Activated CD8-positive, alpha-beta memory T cell treated with anti-CD3 and anti-CD28 coated beads for 36 hours (primary cell): ENCODE data around the gene DLST. TPM values are rescaled to one million over a fixed set of nuclear protein-coding genes. Genes with fewer than 3 reads are reported as not detected.

Experiments used
- CTCF ChIA-PET: fragments of 350-600 bp; sonication (Branson Sonifier 250); formaldehyde crosslinking; loops from one replicate; lab custom pipeline; 2021; ENCODE audit warnings: antibody characterized with exemption; lab: Charles Lee
- POLR2A ChIA-PET: fragments of 350-600 bp; sonication (Branson Sonifier 250); formaldehyde crosslinking; loops from one replicate; lab custom pipeline; 2021; ENCODE audit warnings: antibody characterized with exemption; lab: Charles Lee
- total RNA-seq, 2 experiments: library from RNA; stranded (reverse); gene quantifications; one replicate each; pipeline ENCODE4 v1.2.3, GENCODE V29; 2021

Gene DLST
- total RNA-seq, 2 experiments from 2014 or later: 144 to 156 TPM

GRCh38 chr14:74942181-74942580, 60.5 kb downstream of the DLST start:
- ChIA-PET CTCF (interaction anchor here (1.1 to 2.8 kb wide), 4 partner anchors 62 to 147 kb away, joined by 3 to 10 read pairs (median 5); no protein-coding TSS in a partner anchor), POLR2A (interaction anchor here (1.3 kb wide), 1 partner anchor 19 kb away, joined by 3 read pairs; the partner anchor contains the start of gene RPS6KL1)

- ChIA-PET POLR2A (interaction anchor here (1.3 kb wide), 1 partner anchor 19 kb away, joined by 3 read pairs; the partner anchor contains the start of gene RPS6KL1), CTCF (interaction anchor here (1.1 to 2.8 kb wide), 4 partner anchors 61 to 146 kb away, joined by 3 to 10 read pairs (median 5); no protein-coding TSS in a partner anchor)
Observed at GRCh38 chr14:74942608-74943007, 60.9 kb downstream of the DLST start.

GRCh38 chr14:74945261-74945851, 63.6 kb downstream of the DLST start:
- CTCF ChIA-PET: interaction anchor here (0.6 to 5.6 kb wide), 19 partner anchors 10 to 716 kb away, joined by 3 to 40 read pairs (median 4); partner anchors contain the start of genes ACYP1 and PGF
- POLR2A ChIA-PET: no interaction called here

- ChIA-PET POLR2A (no interaction called here), CTCF (interaction anchor here (0.7 to 5.6 kb wide), 14 partner anchors 9 to 174 kb away, joined by 3 to 40 read pairs (median 4); partner anchors contain the start of genes ACYP1 and PGF)
Observed at GRCh38 chr14:74945852-74946658, 64.3 kb downstream of the DLST start.

DNA sequence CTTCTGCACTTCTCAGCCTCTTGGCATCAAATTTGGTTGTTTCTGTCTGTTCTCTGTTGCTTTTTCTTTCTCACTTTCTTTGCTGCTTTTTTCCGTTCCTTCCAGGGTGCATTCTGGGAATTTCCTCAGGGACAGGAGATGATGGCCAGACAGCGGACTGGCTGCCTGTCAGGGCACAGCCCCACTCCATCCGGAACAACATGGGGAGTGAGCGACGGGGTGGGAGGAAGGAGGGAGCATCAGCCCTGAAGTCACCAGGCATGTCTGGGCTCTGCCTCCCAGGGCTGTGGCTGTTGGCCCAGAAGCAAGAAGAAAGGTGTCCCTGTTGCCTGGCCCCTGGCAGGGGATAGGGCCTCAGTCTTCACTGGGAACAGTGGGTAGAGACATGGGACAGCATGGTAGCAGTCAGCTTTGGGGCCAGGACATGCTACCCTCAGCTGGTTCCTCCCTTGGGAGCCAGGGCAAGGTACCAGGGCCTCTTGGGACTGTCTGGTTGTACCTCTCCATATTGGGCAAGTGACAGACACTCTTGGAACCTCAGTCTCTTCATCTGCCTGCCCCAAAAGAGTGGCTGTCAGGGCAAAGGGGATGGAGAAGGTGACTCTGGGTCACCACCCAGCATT, 65.1 kb downstream of the DLST start:
- POLR2A ChIA-PET: no interaction called here
- CTCF ChIA-PET: interaction anchor here (1.0 to 5.6 kb wide), 7 partner anchors 8 to 173 kb away, joined by 3 to 40 read pairs (median 7); partner anchors contain the start of gene PGF

GRCh38 chr14:74947353-74948227, 65.9 kb downstream of the DLST start:
- CTCF ChIA-PET: interaction anchor here (1.9 to 5.6 kb wide), 5 partner anchors 8 to 172 kb away, joined by 4 to 40 read pairs (median 8); partner anchors contain the start of gene PGF

GRCh38 chr14:74948228-74949175, 66.8 kb downstream of the DLST start:
- ChIA-PET POLR2A (no interaction called here), CTCF (interaction anchor here (5.6 kb wide), 1 partner anchor 139 kb away, joined by 40 read pairs; no protein-coding TSS in a partner anchor)

More at GRCh38 chr14:74947353-74948227, 65.9 kb downstream of the DLST start:
- POLR2A ChIA-PET: no interaction called here

GRCh38 chr14:74949191-74949601, 67.5 kb downstream of the DLST start:
- ChIA-PET CTCF (interaction anchor here (5.6 kb wide), 1 partner anchor 138 kb away, joined by 40 read pairs; no protein-coding TSS in a partner anchor), POLR2A (no interaction called here)

- ChIA-PET CTCF (no interaction called here), POLR2A (no interaction called here)
Observed at GRCh38 chr14:74949859-74950573, 68.3 kb downstream of the DLST start.

DNA sequence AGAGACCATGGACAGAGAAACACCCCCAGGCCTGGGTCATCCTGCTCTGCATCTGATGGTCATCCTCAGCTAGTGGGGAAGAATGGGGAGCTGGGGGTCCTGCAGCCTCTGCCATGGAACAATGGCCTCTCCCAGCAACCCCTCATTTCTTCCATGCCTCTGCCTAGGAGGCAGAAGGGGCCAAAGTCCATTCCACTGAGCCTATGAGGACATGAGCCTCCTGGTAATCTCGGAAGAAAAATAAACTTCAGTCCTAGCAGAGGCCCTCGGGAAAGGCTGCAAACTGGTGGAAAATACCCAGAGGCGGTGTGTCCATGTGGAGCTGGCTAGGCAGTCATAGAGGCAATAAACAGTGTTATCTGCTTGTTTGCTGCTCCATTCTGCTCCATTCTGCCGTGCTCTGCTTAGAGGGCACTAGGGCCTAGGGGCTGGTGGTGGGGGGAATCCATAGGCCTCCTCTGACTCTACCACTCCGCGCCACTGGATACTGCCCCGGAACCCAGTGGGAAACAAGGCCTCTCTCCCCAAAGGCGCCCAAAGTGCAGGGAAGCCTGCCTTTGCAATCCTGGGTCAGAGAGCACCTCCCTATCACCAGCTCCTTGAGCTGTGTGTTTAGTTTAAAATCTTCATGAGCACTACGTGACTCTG, 69.2 kb downstream of the DLST start:
- POLR2A ChIA-PET: no interaction called here
- CTCF ChIA-PET: interaction anchor here (0.8 kb wide), 1 partner anchor 28 kb away, joined by 3 read pairs; the partner anchor contains the start of gene RPS6KL1

DNA sequence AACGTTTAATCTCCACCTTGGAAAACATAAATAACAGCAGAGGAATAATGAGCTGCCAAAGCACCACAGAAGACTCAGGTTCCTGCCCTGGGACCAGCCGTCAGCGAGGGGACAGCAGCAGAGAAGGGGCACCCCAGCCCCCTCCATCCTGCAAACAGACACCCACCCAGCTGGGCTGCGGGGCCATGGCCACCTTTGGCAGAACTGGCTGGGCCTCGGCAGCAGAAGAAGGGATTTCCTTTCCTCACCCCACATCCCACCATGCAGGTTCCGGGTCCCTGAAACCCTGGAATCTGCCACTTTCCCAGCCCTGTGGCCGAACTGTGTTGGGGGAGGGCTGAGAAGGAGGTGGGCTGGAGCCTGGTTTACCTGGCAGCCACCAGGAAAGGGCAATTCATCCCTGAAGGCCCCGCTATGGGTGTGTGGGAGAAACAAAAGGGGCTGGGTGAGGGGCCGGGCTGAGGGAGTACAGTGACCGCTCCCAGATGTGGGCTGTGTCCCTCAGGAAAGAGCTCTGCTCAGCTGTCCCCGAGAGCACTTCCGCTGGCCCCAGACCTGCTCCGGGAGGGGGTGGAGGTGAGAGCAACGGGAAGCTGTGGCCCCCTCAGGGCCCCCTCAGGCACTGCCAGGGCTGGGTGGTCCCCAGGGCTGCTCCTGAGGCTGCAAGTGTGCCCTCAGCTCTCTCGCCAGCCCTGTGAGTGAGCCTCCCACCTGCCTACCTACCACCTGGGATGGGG, 69.9 kb downstream of the DLST start:
- ChIA-PET POLR2A (no interaction called here), CTCF (interaction anchor here (0.8 to 1.2 kb wide), 2 partner anchors 14 to 29 kb away, joined by 3 read pairs; partner anchors contain the start of gene RPS6KL1)

- ChIA-PET CTCF (interaction anchor here (1.2 kb wide), 1 partner anchor 13 kb away, joined by 3 read pairs; no protein-coding TSS in a partner anchor), POLR2A (no interaction called here)
Observed at GRCh38 chr14:74952180-74952665, 70.5 kb downstream of the DLST start.

DNA sequence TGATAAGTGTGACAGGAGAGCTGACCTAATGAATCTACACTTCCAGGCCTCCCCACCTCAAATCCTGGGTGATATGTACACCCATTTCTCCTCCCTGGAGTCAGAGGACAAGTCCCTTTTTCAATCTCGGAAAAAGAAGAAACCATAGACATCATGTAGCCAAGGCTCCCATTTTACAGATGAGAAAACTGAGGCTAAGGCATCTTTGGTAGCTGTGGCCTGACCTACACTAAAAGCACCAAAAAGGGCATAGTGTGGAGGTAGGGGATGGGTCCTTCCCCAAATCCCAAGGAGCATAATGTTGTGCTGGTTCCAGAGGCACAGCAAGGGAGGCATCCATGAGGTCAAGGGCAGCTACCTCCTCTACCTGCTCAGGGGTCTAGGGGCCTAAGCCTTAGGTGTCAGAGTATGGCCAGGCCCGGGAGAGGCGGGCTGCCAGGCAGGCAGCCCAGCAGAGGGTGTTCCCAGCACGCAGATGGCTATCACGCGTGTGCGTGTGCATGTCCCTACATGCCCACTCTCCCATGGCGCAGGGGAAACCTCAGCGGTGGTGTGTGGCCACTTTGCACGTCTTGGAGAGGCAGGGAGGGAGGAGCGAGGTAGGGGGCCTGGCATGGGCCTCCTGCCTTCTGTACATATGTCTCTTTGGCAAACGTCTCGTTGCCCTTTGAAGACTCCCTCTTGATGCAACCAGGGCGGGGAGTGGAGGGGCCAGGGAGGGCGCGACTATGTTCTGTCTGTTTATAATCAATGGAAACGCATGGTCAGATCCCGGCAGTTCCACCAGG, 71.2 kb downstream of the DLST start:
- CTCF ChIA-PET: interaction anchor here (0.9 to 1.2 kb wide), 2 partner anchors 12 to 136 kb away, joined by 3 read pairs; no protein-coding TSS in a partner anchor
- POLR2A ChIA-PET: no interaction called here
